Fibroblast of mammary gland (primary cell): ENCODE measurements around the gene RNU1-2.
"Not testable (repeated sequence)": the region's sequence is repeated elsewhere in the genome, so short reads cannot be mapped to it uniquely, and the experiment has no call there.

Experiments used
- DNase-seq: peaks from one replicate; pipeline ENCODE4 v3.0.0-alpha.2; 2010; ENCODE audit warnings: low read depth
- H3K4me3 ChIP-seq: 2 replicates; pipeline ENCODE4 v1.5.1; 2011; ENCODE audit warnings: low read depth, mild to moderate bottlenecking, low read length, moderate library complexity; ENCODE audit not compliant: control insufficient read depth
- CTCF ChIP-seq: conservative IDR thresholded peaks from 2 replicates; pipeline ENCODE4 v1.5.1; 2011; ENCODE audit warnings: low read depth, low read length, inconsistent platforms; ENCODE audit not compliant: control insufficient read depth, insufficient read depth

The RNU1-2 gene

GRCh38 chr1:16900751-16901150 is 5.0 kb downstream of the RNU1-2 start:
- TF ChIP-seq CTCF = peak; percentile 38
- DNase-seq = no peak
- no peak overlapping the region for H3K4me3 ChIP-seq

- not testable (repeated sequence) for DNase-seq
Observed at GRCh38 chr1:16901371-16901770, 5.6 kb downstream of the RNU1-2 start.

GRCh38 chr1:16903054-16903453 is 7.3 kb downstream of the RNU1-2 start:
- no peak overlapping the region for H3K4me3 ChIP-seq
- no peak for TF ChIP-seq CTCF
- peak; percentile 86 for DNase-seq

More at GRCh38 chr1:16901371-16901770, 5.6 kb downstream of the RNU1-2 start:
- H3K4me3 ChIP-seq = not testable (repeated sequence)

GRCh38 chr1:16903458-16903796 is 7.6 kb downstream of the RNU1-2 start:
- DNase-seq = no peak
- H3K4me3 ChIP-seq = peak overlapping the region; percentile 85
- TF ChIP-seq CTCF = no peak

GRCh38 chr1:16904560-16905109 is 8.9 kb downstream of the RNU1-2 start:
- no peak for TF ChIP-seq CTCF
- peak overlapping the region; percentile 85 for H3K4me3 ChIP-seq
- DNase-seq = peak; percentile 100

- no peak for TF ChIP-seq CTCF
- peak overlapping the region; percentile 85 for H3K4me3 ChIP-seq
- DNase-seq = peak; percentile 90
Observed at GRCh38 chr1:16905110-16905867, 9.5 kb downstream of the RNU1-2 start.

- no peak for TF ChIP-seq CTCF
- no peak overlapping the region for H3K4me3 ChIP-seq
- peak; percentile 64 for DNase-seq
Observed at GRCh38 chr1:16905868-16906702, 10.3 kb downstream of the RNU1-2 start.
